HUES64 (cell line): ENCODE measurements around the gene CCDC6.

Experiments
- H3K27ac ChIP-seq: 2 replicates; pipeline ENCODE4 v1.7.0; 2013; ENCODE audit warnings: low read depth, low read length, inconsistent platforms
- H3K27me3 ChIP-seq: 2 replicates; pipeline ENCODE4 v1.6.1; 2013; ENCODE audit warnings: mild to moderate bottlenecking, low read length; ENCODE audit not compliant: insufficient read depth
- H3K36me3 ChIP-seq: 2 replicates; pipeline ENCODE4 v1.6.1; 2013; ENCODE audit warnings: mild to moderate bottlenecking, low read length; ENCODE audit not compliant: insufficient read depth
- H3K4me1 ChIP-seq: 2 replicates; pipeline ENCODE4 v1.6.1; 2013; ENCODE audit warnings: mild to moderate bottlenecking, low read length, moderate library complexity; ENCODE audit not compliant: insufficient read depth
- H3K4me3 ChIP-seq: 2 replicates; pipeline ENCODE4 v1.5.1; 2013; ENCODE audit warnings: mild to moderate bottlenecking, low read length, moderate library complexity
- H3K9ac ChIP-seq: 2 replicates; pipeline ENCODE4 v1.6.1; 2013; ENCODE audit warnings: mild to moderate bottlenecking, low read depth, low read length
- H3K9me3 ChIP-seq: 2 replicates; pipeline ENCODE4 v1.6.1; 2013; ENCODE audit warnings: low read depth, low read length; ENCODE audit not compliant: insufficient read depth
- WGBS: fragments of 150-250, 120-280 bp; methylation state at CpG from one replicate; pipeline ENCODE4 v1.1.7; 2013; ENCODE audit warnings: missing lambda C conversion rate; 5-methylcytosine and 5-hydroxymethylcytosine counted together

Gene CCDC6

DNA sequence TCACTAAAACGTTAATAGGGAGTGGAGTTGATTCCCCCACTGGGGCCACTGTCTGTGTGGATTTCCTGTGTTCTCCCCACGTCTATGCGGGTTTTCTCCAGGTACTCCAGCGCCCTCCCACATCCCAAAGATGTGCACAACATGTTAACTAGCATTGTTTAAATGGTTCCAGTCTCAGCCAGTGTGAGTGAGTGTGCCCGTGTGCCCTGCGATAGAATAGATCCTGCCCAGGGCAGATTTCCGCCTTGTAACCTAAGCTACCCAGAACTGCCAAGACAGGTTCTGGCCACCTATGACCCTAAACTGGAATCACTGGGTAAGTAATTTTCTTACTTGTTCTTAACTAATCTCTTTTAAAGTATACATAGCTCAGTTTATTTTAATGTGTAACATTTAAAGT lies 58.5 kb downstream of the CCDC6 start:
- no peaks in the 10 kb centered on the region for H3K27me3 ChIP-seq
- no peaks in the 10 kb centered on the region for H3K9me3 ChIP-seq
- H3K4me3 ChIP-seq: peak overlapping the region; percentile 20; the same call in 1 of the 2 replicates
- 31% methylated on average over 7 of the region's 7 CpGs for WGBS
- no peak overlapping the region for H3K9ac ChIP-seq
- H3K36me3 ChIP-seq: peaks cover 57% of the 10 kb centered on the region
- H3K4me1 ChIP-seq: peaks cover 53% of the 10 kb centered on the region
- peak overlapping the region; percentile 87 for H3K27ac ChIP-seq

DNA sequence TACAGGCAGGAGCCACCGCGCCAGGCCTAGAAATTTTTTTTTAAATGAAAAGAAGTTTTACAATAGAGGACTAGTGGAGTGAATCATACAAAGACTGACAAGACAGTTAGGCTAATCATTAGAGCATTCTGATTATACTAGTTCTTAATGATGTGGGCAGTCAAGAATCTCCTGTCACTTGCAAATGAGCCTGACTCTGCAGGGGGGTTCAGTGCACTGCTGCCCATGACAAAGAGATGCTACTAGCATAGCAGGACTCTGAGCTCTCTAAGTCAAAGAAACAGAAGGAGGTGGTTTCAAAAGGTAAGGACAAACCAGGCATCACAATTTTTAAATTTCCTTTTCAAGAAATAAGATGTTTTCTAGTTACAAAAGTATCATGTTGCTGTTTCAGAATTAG lies 59.0 kb downstream of the CCDC6 start:
- Histone ChIP-seq H3K9me3 (no peaks in the 10 kb centered on the region), H3K4me3 (peak overlapping the region; percentile 20; the same call in 1 of the 2 replicates), H3K4me1 (peaks cover 49% of the 10 kb centered on the region), H3K9ac (no peak overlapping the region), H3K36me3 (peaks cover 58% of the 10 kb centered on the region), H3K27ac (peak overlapping the region; percentile 87), H3K27me3 (no peaks in the 10 kb centered on the region)
- WGBS: 0% methylated on average over 2 of the region's 2 CpGs

DNA sequence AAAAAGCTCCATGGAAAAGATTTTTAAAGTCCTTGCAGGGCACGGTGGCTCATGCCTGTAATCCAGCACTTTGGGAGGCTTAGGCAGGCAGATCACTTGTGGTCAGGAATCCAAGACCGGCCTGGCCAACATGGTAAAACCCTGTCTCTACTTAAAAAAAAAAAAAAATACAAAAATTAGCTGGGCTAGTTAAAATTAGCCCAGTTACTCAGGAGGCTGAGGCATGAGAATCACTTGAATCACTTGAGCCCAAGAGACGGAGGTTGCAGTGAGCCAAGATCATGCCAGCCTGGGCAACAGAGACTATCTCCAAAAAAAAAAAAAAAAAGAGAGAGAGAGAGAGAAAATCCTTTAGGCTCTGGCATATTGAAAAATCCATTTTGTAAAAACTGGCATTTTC lies 61.9 kb downstream of the CCDC6 start:
- peaks cover 41% of the 10 kb centered on the region for H3K36me3 ChIP-seq
- 88% methylated on average over 3 of the region's 3 CpGs for WGBS
- H3K4me3 ChIP-seq: no peak overlapping the region
- H3K27me3 ChIP-seq: no peaks in the 10 kb centered on the region
- no peaks in the 10 kb centered on the region for H3K9me3 ChIP-seq
- H3K27ac ChIP-seq: no peak overlapping the region; the same call in 1 of the 2 replicates
- H3K9ac ChIP-seq: no peak overlapping the region
- H3K4me1 ChIP-seq: peaks cover 49% of the 10 kb centered on the region

DNA sequence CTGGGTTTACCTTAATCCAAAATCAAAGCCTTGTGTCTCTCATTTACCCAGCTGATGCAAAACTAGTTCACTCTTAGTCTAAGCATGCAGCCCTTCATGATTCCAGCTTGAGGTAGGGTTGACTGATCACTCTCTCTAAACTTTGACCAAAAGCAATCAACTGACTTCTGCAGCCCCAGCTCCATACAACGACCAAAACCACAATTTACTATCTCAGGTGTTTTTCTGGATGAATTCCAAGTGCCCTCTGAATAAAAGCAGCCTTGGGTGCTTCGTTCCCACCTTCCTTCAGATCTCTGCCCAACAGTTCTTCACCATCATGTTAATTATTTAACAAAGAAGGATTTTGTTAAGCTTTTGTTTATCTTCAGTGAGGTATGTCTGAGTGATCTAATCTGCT lies 62.6 kb downstream of the CCDC6 start:
- Histone ChIP-seq H3K36me3 (peaks cover 34% of the 10 kb centered on the region), H3K4me1 (peaks cover 49% of the 10 kb centered on the region), H3K9me3 (no peaks in the 10 kb centered on the region), H3K27ac (peak overlapping the region; percentile 56; the same call in 1 of the 2 replicates), H3K4me3 (no peak overlapping the region), H3K27me3 (no peaks in the 10 kb centered on the region), H3K9ac (no peak overlapping the region)
- 78% methylated on average over 2 of the region's 2 CpGs for WGBS

DNA sequence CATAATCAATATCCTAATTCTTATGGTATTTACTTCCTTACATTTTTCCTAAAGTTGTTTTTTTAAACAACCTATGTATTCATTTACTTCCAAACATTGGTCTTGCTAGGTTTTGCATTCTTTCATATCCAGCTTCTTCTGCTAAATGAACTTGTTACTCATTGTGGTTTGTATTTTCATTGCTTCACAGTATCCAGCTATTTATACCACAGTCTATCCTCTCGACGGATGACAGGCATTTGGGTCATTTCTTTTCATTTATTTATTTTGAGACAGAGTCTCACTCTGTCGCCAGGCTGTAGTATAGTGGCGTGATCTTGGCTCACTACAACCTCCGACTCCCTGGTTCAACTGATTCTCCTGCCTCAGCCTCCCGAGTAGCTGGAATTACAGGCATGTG lies 66.8 kb downstream of the CCDC6 start:
- Histone ChIP-seq H3K4me3 (no peak overlapping the region), H3K36me3 (peaks cover 21% of the 10 kb centered on the region), H3K9me3 (no peaks in the 10 kb centered on the region), H3K9ac (no peak overlapping the region), H3K27me3 (no peaks in the 10 kb centered on the region), H3K27ac (no peak overlapping the region), H3K4me1 (peaks cover 21% of the 10 kb centered on the region)
- 95% methylated on average over 6 of the region's 6 CpGs for WGBS

DNA sequence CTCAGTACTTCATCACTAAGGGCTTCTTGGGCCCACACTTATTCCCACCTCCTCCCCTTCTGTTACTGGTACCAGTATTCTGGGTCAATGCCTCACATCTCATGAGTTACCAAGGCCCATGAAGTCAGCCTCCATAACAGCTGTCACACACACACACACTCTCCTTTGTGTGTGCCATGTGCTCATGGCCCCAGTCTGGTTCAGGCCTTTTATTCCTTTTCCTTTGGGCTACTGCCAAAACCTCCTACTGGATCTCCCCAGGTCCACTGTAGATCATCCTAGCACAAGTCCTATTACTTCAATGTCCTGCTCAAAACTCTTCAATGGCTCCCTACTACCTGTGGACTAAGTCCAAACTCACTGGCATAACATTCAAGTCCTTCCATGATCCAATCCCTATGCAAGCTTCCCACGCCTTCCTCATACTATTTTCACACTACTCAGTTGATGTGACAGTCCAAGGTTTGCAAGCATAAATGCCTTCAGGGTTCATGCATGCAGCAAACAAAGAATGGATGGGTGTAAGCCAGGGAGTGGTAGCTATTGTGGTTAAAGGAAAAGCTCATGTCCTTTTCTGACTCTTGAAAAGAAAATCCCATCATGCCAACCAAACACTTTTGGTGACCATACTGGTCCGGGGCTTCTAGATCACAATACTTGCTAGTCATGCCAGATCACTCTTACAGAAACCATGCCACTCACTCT lies 68.1 kb downstream of the CCDC6 start:
- Histone ChIP-seq H3K4me1 (peaks cover 8% of the 10 kb centered on the region), H3K27ac (no peak overlapping the region), H3K9me3 (no peaks in the 10 kb centered on the region), H3K27me3 (no peaks in the 10 kb centered on the region), H3K36me3 (peaks cover 16% of the 10 kb centered on the region), H3K4me3 (no peak overlapping the region), H3K9ac (no peak overlapping the region)
- 94% methylated on average over 2 of the region's 2 CpGs for WGBS

DNA sequence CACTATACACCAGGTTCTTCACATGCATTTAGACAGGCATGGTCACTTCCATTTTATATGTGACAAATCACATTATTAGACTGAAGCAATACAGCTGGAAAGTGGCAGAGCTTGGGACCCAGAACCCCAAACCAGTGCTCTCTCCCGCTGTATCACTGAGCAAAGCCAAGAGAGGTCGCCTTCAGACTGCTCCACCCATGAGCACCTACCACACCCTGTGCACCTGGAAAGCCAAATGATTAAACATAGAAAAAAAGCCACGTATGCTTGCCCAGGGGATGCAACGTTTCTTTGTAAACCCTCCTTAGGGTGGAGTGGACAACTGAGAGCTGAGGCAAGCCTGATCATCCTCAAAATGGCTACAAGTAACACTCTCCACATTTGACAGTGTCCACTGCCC lies 72.5 kb downstream of the CCDC6 start:
- H3K27ac ChIP-seq: no peak overlapping the region
- 91% methylated on average over 4 of the region's 4 CpGs for WGBS

DNA sequence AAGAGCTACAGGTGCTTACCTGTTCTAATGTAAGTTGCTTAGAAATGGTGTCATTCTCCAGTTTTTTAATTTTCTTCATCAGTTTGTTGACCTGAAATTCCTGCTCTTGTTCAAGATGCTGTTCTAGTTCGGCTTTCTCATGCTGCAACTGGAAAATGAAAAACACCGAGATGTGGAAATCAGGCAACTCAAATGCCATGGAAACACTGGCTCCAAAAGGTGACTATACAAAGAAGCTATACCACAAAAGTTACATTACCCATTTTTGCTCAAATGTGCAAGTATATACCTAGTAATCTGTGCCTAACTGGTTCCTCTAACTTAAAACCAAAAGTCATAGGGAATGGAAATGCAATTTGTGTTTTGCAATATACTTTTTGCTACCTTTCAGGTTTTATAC lies 73.8 kb downstream of the CCDC6 start:
- H3K9me3 ChIP-seq: no peaks in the 10 kb centered on the region
- H3K27me3 ChIP-seq: no peaks in the 10 kb centered on the region
- H3K27ac ChIP-seq: no peak overlapping the region
- H3K9ac ChIP-seq: no peak overlapping the region
- no peak overlapping the region for H3K4me3 ChIP-seq
- H3K36me3 ChIP-seq: peaks cover 37% of the 10 kb centered on the region
- WGBS: 95% methylated on average over 2 of the region's 2 CpGs
- peaks cover 13% of the 10 kb centered on the region for H3K4me1 ChIP-seq

More for the DNA sequence above, 72.5 kb downstream of the CCDC6 start:
- H3K4me1 ChIP-seq: peaks cover 13% of the 10 kb centered on the region
- H3K27me3 ChIP-seq: no peaks in the 10 kb centered on the region
- no peaks in the 10 kb centered on the region for H3K9me3 ChIP-seq
- no peak overlapping the region for H3K4me3 ChIP-seq
- peaks cover 34% of the 10 kb centered on the region for H3K36me3 ChIP-seq
- H3K9ac ChIP-seq: no peak overlapping the region

DNA sequence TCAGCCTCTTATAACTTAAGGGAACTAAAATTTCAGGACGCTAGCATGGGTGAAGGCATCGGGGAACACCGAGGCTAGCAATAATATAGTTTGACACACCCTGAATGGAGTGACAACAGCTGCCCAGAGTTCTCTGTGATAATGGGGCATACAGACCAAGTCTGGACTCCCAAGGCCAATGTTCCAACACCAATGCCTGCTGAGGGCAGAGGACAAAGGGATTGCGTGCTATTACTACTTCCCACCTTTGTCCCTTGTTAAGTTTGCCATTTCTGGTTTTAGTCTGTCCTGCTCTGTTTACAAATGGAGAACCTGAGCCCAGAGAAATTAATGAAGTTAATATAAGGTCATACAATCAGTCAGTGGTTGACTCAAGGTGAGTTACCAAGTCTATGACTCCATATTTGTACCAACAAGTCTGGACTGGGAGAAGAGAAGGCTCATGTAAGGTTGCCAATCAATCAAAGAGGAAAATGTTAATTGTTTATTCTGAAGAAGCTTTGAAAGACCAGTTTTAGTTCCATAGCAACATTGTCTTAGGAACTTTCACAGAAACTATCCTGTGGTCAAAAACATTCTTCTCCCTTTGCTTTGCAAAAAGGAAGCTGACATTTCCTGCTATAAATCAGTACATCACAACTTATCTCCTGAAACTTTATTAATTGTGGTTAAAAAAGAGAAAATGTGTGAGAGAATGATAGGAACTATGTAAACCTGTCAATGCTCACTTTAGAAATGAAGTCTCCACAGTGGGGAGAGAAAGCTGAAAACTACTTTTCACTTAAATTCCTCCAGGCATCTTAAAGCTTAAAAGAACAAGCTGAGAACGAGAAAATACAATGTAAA lies 74.5 kb downstream of the CCDC6 start:
- no peak overlapping the region for H3K27ac ChIP-seq
- H3K9me3 ChIP-seq: no peaks in the 10 kb centered on the region
- peaks cover 41% of the 10 kb centered on the region for H3K36me3 ChIP-seq
- 95% methylated on average over 5 of the region's 5 CpGs for WGBS
- H3K4me1 ChIP-seq: peaks cover 13% of the 10 kb centered on the region
- H3K4me3 ChIP-seq: no peak overlapping the region
- no peak overlapping the region for H3K9ac ChIP-seq
- no peaks in the 10 kb centered on the region for H3K27me3 ChIP-seq

DNA sequence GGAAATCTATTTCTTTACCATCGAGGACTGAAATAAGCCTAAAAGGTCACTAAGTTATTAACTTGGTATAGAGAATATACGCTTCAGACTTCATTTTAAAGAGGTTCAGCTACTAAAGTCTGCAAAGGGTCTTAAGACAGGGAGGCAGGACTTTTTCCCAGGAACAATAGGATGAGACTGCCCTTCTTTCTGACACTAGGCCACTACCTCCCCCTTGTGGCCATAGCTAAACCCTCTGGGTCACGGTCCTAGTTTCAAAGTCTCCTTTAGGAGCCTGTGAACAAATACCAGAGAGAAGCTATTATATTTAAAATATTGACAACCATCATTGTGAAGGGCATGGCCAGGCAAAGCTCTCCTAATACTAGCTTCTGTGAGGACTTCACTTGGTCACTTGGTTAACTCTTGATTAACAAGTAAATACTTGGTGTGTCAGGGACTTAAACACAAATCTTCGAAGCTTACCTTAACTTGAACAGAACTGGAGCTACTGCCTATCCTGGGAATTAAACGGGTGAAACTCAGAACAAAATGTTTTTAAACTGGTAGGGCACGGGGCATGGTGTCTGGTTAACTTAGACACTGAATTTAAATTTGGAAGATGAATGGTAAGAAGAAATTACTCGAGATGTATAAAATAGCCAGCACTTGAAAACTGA lies 75.6 kb downstream of the CCDC6 start:
- H3K27ac ChIP-seq: no peak overlapping the region; the same call in 1 of the 2 replicates
- 74% methylated on average over 7 of the region's 7 CpGs for WGBS
- no peak overlapping the region for H3K9ac ChIP-seq
- peaks cover 13% of the 10 kb centered on the region for H3K4me1 ChIP-seq
- no peak overlapping the region for H3K4me3 ChIP-seq
- H3K36me3 ChIP-seq: peaks cover 44% of the 10 kb centered on the region
- H3K27me3 ChIP-seq: no peaks in the 10 kb centered on the region
- no peaks in the 10 kb centered on the region for H3K9me3 ChIP-seq

DNA sequence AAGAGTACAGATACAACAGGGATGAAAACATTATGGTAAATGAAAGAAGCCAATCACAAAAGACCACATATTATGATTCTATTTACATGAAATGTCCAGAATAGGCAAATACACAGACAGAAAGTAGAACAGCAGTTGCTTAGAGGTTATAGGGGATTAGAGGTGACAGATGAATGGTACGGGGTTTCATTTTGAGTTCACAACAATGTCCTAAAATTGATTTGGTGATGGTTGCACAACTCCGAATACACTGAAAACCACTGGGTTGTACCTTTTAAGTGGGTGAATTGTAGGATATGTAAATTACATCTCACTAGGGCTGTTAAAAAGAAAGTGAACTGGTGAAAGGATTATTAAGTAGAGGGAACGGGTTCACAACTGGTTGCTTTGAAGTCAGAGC lies 76.8 kb downstream of the CCDC6 start:
- WGBS: 92% methylated on average over 3 of the region's 3 CpGs
- Histone ChIP-seq H3K36me3 (peaks cover 45% of the 10 kb centered on the region), H3K9ac (no peak overlapping the region), H3K4me3 (no peak overlapping the region), H3K9me3 (no peaks in the 10 kb centered on the region), H3K27ac (no peak overlapping the region), H3K27me3 (no peaks in the 10 kb centered on the region), H3K4me1 (peaks cover 11% of the 10 kb centered on the region)
